GM21717 (cell line): ENCODE data around the gene GRN.
"Not testable (repeated sequence)": the region's sequence is repeated elsewhere in the genome, so short reads cannot be mapped to it uniquely, and the experiment has no call there.

Source experiments
- ATAC-seq: cut with Tn5 transposase; IDR thresholded peaks from one replicate; pipeline ENCODE4 v1.9.1; 2021; ENCODE audit warnings: mild to moderate bottlenecking, moderate library complexity; ENCODE audit not compliant: unreplicated experiment

Gene GRN

DNA sequence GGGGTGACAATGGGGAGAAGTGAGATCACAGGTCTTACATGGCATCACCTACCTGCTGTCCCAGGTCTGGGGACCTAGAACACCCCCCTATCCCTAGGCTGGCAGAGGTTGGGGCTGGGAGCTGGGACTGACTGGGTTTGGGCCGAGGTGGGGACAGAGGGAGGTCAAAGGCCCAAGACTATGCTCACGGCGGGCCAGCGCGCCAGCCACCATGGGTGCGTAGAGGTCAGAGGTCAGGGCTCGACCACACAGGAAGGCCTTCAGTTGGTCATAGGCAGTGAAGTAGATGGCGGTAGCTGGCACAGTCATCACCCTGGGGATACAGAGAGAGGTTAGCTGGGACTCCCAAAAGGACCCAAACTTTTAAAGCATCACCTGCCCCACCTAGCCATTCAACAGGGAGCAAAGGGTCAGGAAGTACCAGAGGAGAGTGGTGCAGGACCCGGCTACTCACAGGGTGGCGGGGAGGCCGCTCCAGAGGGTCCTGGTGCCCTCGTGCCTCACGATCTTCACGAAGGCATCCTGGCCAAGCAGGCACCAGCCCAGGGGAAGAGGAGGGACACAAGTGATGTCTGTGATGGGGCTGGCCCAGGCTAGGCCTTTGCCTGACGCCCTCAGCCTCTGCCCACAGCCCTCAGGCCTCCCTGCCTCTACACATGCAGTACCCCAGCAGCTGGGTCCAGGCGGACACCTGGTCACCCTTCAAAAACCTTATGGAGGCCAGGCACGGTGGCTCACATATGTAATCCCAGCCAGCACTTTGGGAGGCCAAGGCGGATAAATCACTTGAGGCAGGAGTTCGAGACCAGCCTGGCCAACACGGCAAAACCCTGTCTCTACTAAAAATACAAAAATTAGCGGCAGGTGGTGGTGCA, 23.6 kb upstream of the GRN start:
- ATAC-seq = no peak

- ATAC-seq = no peak
Measured at GRCh38 chr17:44322236-44322895, 22.7 kb upstream of the GRN start.

- ATAC-seq = no peak
Measured at GRCh38 chr17:44323359-44324091, 21.6 kb upstream of the GRN start.

- ATAC-seq = no peak
Measured at GRCh38 chr17:44324092-44324570, 21.0 kb upstream of the GRN start.

DNA sequence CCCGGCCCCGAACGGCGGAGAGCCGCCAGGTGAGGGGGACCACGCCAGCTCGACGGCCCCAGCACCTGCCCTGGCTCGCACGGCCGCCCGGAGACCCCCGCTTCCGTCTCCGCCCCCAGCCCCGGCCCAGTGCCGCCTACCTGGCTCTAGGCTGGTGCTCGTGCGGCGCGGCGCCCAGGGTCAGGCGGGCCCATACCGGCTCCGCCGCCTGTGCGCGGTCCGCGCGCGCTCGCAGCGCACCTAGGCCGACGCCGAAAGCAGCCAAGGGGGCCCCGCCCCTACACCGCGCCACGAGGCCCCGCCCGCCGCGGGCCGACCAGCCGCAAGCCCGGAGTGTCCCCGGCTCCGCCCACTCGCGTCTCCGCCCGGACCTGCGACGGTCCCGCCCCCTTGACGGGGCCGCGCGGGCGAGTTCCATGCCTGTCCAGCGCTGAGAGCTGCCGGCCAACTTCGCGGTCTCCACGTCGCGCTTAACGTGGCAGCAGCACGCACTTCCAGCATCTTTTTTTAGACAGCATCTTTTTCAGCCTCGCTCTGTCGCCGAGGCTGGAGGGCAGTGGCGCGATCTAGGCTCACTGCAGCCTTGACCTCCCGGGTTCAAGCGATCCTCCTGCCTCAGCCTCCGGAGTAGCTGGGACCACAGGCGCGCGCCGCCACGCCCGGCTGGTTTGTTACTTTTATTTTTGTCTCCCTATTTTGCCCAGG, 20.4 kb upstream of the GRN start, which contains the start of gene SLC25A39:
TSS of gene SLC25A39 (minus strand) at position 253 of the 705 bp plus-strand sequence. CDS start 1,261 bp downstream, outside the sequence.
- peak; percentile 48 for ATAC-seq

DNA sequence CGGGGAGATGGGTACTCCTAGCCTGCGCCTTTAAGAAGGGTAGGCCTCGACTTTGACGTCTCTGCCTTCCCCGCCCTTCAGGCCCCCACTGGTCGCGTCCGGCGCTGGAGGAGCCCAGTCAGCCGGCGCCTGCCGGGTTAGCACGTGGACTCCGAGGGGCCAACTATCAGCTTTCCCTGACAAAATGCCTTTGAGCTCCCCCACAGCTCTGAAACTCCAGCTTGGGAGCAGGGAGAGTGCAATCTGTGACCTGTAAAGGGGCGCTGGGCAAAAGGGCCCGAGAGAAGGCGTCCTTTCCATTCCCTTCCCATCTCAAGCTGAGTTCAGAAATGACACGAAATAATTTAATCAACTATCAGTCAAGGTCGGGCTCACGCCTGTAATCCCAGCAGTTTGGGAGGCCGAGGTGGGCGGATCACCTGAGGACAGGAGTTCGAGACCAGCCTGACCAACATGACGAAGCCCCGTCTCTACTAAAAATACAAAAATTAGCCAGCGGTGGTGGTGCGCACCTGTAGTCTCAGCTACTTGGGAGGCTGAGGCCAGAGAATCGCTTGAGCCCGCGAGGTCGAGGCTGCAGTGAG, 18.1 kb upstream of the GRN start:
- ATAC-seq = peak; percentile 35

- ATAC-seq = no peak
Measured at GRCh38 chr17:44327715-44328449, 17.2 kb upstream of the GRN start.

DNA sequence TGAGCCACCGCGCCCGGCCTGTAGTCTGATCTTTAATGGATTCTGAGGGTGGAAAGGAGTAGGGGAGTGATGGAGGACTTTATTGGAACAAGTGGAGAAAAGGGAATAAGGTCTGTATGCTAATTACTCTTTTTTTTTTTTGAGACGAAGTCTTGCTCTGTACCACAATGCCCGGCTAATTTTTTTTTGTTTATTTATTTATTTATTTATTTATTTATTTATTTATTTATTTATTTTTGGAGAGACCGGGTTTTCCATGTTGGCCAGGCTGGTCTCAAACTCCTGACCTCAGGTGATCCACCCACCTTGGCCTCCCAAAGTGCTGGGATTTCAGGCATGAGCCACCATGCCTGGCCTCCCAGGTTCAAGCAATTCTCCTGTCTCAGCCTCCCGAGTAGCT, 15.6 kb upstream of the GRN start:
- ATAC-seq = not testable (repeated sequence)

GRCh38 chr17:44330263-44330662, 14.8 kb upstream of the GRN start:
- not testable (repeated sequence) for ATAC-seq

GRCh38 chr17:44331249-44331760, 13.8 kb upstream of the GRN start:
- ATAC-seq = no peak

GRCh38 chr17:44333371-44333770, 11.7 kb upstream of the GRN start:
- ATAC-seq = no peak

GRCh38 chr17:44334315-44334714, 10.8 kb upstream of the GRN start:
- ATAC-seq = no peak

DNA sequence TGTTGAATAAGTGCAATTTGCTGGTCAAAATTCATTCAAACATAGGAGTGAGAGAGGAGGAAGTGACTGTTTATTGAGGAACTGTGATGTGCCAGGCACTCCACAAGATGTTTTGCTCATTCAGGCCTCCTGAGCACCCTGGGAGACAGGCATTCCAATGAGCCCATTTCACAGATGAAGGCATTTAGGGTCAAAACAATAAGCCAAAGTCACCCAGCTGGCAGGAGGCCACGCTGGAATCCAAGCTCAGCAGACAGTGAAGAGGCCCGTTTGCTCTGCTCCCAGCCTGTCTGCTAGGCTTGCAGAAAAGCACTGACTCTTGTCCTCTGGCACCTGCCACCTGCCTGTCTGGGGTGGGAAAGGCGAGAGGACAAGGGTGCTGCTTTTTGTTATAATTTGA, 10.4 kb upstream of the GRN start:
- ATAC-seq = no peak

DNA sequence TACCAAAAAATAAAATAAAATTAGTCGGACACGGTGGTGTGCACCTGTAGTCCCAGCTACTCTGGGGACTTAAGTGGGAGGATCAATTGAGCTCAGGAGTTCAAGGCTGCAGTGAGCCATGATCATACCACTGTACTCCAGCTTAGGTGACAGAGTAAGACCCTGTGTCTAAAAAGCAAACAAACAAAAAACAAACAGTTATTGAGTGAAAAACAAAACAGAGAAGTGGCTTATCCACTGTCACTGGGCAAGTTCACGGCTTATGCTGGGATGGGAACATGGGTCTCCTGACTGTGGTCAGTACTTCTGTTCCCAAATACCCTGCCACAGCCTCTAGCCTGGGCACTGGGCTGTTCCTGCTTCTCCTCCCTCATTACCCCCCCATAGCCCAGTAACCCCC, 9.5 kb upstream of the GRN start:
- no peak for ATAC-seq

DNA sequence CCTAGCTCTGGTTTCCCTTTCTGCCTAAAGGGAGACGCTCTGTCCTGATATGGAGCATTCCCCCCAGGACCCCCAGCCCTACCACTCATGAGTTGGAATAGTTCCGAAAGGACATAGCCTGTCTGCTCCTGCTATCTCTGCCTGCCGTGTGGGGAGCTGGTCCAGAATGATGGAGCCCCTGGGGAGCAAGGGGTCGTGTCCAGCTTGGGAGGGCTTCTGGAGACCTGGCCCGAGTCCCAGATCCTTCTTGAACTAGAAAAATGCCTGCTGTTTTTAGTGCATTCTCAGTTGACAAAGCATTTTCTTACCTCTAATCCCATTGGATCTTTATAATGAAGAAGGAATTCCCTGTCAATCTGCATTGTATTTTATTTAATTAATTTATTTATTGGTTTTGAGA, 9.1 kb upstream of the GRN start:
- ATAC-seq = no peak

DNA sequence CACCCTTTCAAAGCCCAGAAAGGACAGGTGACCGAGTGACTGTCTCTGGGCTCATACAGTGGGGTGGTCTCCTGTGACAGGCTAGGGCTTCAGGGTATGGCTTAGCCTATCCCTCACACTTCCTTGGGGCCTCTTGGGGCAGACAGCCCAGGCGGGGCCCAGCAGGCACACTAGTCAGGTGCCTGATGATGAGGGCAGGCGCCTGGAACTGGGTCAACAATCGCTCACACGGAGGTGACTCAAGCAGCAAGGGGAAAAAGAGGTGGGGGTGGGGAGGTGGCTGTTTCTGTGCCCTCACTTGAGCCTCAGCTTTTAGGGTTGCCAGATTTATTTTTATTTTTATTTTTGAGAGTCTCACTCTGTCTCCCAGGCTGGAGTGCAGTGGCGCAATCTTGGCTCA, 6.4 kb upstream of the GRN start:
- no peak for ATAC-seq

GRCh38 chr17:44340553-44340952, 4.5 kb upstream of the GRN start:
- not testable (repeated sequence) for ATAC-seq

- no peak for ATAC-seq
Measured at GRCh38 chr17:44343510-44344209, 1.4 kb upstream of the GRN start.
